Measurements from ENCODE around the gene CTNNA1.

Gene CTNNA1

GRCh38 chr5:138930371-138931097 is 177.3 kb downstream of the CTNNA1 start:
- no peak for DNase-seq (ENCODE audit: low spot score)

- no peak for DNase-seq (ENCODE audit: low spot score)
Observed at GRCh38 chr5:138932171-138932810, 179.1 kb downstream of the CTNNA1 start.

GRCh38 chr5:138933522-138934290 is 180.5 kb downstream of the CTNNA1 start:
- DNase-seq (ENCODE audit: low spot score) = no peak

GRCh38 chr5:138934971-138935370 is 181.7 kb downstream of the CTNNA1 start:
- DNase-seq (ENCODE audit: low spot score) = no peak

GRCh38 chr5:138935466-138935865 is 182.2 kb downstream of the CTNNA1 start:
- DNase-seq (ENCODE audit: low spot score) = no peak

GRCh38 chr5:138936225-138936967 is 183.2 kb downstream of the CTNNA1 start:
- DNase-seq (ENCODE audit: low spot score) = no peak

GRCh38 chr5:138936968-138937345 is 183.7 kb downstream of the CTNNA1 start:
- DNase-seq (ENCODE audit: low spot score) = no peak

- no peak for DNase-seq (ENCODE audit: low spot score)
Observed at GRCh38 chr5:138937392-138938387, 184.5 kb downstream of the CTNNA1 start.

GRCh38 chr5:138938526-138938925 is 185.3 kb downstream of the CTNNA1 start:
- no peak for DNase-seq (ENCODE audit: low spot score)

- no peak for DNase-seq (ENCODE audit: low spot score)
Observed at GRCh38 chr5:138942066-138942465, 188.8 kb downstream of the CTNNA1 start.

- DNase-seq (ENCODE audit: low spot score) = no peak
Observed at GRCh38 chr5:138942861-138943260, 189.6 kb downstream of the CTNNA1 start.

- DNase-seq (ENCODE audit: low spot score) = no peak
Observed at GRCh38 chr5:138943599-138944173, 190.5 kb downstream of the CTNNA1 start.

GRCh38 chr5:138944527-138945322 is 191.5 kb downstream of the CTNNA1 start:
- no peak for DNase-seq (ENCODE audit: low spot score)

GRCh38 chr5:138945421-138946240 is 192.4 kb downstream of the CTNNA1 start:
- no peak for DNase-seq (ENCODE audit: low spot score)

GRCh38 chr5:138946241-138946623 is 193.0 kb downstream of the CTNNA1 start:
- DNase-seq (ENCODE audit: low spot score) = no peak

- DNase-seq (ENCODE audit: low spot score) = no peak
Observed at GRCh38 chr5:138946831-138947560, 193.8 kb downstream of the CTNNA1 start.

- no peak for DNase-seq (ENCODE audit: low spot score)
Observed at GRCh38 chr5:138947780-138948179, 194.6 kb downstream of the CTNNA1 start.

- no peak for DNase-seq (ENCODE audit: low spot score)
Observed at GRCh38 chr5:138948471-138949222, 195.4 kb downstream of the CTNNA1 start.
